Cortex of kidney (tissue), 1 donor: ENCODE measurements around the gene NRGN.
"Not testable (repeated sequence)": the region's sequence is repeated elsewhere in the genome, so short reads cannot be mapped to it uniquely, and the experiment has no call there.

Experiments used
- DNase-seq: peaks from one replicate; lab custom pipeline; 2025; lab: John Stamatoyannopoulos, UW

NRGN gene

GRCh38 chr11:124758355-124759265, 18.9 kb downstream of the NRGN start:
- peak; percentile 27 for DNase-seq

GRCh38 chr11:124759266-124760204, 19.8 kb downstream of the NRGN start:
- DNase-seq = no peak

DNA sequence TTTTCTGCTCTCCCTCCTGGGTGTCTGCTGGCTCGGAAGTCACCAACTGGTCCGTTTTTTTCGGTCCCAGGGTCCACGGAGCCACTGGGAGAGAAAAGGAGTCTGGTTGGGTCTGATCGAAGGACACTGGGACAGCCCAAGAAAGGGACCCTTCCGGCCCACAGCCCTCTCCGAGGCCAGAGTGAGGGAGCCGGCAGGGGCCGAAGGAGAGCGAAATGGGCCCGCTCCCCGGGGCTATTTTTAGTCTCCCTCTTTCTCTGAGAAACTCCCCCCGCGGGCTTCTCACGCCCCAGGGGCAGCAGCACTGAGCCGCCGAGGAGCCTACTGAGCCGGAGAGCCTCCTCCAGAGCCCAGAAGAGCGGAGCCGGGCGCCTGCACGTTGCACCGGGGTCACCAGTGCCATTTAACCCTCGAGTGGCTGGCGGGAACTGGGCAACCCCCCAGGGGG, 20.5 kb downstream of the NRGN start:
- DNase-seq = no peak

- DNase-seq = no peak
These were observed 21.1 kb downstream of the NRGN start for GRCh38 chr11:124760806-124761205.

DNA sequence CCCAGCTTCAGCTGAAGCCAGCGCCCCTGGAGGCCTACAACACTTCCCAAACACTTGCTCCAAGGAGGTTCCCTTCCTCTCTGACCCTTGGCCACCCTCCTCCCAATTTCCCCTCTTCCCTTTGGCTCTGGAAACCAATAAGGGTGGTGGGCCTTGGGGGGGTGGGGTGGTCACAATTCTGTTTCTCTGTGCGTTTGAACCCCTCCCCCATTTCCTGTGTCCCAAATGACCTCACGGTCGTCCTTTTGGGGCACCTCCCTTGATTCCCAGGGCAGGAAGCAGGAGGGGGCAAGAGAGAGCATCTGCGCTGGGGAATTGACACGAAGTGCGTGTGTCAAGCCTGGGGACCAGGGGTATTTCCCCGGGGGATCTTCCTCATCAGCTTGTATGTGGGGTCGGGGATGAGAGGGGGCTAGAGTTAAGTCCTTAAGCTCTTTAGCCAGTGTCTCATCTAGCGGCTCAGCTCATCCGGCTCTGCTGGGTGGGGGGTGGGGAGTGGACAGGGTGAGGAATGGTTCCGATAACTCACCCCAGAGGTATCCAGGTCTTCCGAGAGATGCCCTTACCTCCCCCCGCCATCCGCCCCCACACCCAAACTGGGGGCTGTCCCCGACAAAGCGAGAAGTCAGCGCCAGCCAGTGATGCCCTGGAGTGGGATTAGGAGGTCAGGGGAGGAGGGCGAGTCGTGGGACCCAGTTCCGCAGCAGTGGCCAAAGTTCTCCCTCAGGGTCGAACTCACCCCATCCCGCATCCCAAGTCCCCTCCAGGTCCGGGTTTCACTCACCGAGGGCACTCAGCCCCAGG, 21.8 kb downstream of the NRGN start:
- DNase-seq = no peak

GRCh38 chr11:124762105-124762623, 22.4 kb downstream of the NRGN start, which contains the start of gene ESAM:
Gene ESAM, minus strand, starts transcription at chr11:124762290. Its CDS starts 136 bp downstream, at chr11:124762154.
- no peak for DNase-seq

DNA sequence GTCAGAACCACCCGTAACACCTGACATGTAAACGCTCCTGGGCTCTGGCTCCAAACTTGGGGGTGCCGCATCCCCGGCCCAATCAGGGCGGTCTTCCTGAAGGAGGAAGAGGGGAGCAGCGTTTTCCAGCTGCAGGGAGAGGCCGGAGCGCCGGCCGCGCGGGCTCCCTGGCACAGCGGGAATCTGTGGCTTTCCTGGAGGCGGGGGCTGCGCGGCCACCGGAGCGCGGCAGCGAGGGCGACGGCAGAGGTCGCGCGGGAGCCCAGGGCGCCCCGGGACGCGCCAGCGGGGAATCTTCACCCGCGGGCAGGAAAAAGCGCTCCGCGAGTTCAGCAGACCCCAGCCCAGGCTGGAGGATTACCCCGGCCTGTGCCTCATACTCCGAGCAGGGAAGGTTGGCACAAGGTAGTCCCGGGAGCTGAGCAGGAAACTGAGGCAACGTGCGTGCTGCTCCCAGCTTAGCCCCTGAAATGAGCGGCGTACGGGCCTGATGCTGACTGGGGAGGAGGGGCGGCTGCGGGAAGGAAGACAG, 22.9 kb downstream of the NRGN start:
- no peak for DNase-seq

GRCh38 chr11:124763156-124763947, 23.6 kb downstream of the NRGN start:
- no peak for DNase-seq

GRCh38 chr11:124766156-124766555, 26.4 kb downstream of the NRGN start:
- no peak for DNase-seq

DNA sequence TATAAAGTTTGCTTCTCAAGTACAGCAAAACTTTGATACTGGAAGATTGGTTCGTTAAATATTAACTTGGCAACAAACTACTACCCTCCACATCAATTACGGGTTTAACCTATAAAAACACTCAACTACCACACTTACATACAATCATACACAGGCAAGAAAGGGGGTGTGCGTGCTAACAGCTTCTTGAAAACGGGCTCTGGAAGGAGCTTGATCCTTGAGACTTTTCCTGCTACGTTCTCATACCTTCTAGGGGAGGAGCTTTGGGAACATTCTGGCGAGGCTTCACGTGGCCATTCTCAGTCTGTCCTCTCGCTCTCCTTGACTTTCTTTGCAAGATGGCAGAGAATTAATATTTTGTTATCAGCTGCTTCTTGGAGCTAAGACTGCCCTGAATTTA, 29.2 kb downstream of the NRGN start:
- no peak for DNase-seq

DNA sequence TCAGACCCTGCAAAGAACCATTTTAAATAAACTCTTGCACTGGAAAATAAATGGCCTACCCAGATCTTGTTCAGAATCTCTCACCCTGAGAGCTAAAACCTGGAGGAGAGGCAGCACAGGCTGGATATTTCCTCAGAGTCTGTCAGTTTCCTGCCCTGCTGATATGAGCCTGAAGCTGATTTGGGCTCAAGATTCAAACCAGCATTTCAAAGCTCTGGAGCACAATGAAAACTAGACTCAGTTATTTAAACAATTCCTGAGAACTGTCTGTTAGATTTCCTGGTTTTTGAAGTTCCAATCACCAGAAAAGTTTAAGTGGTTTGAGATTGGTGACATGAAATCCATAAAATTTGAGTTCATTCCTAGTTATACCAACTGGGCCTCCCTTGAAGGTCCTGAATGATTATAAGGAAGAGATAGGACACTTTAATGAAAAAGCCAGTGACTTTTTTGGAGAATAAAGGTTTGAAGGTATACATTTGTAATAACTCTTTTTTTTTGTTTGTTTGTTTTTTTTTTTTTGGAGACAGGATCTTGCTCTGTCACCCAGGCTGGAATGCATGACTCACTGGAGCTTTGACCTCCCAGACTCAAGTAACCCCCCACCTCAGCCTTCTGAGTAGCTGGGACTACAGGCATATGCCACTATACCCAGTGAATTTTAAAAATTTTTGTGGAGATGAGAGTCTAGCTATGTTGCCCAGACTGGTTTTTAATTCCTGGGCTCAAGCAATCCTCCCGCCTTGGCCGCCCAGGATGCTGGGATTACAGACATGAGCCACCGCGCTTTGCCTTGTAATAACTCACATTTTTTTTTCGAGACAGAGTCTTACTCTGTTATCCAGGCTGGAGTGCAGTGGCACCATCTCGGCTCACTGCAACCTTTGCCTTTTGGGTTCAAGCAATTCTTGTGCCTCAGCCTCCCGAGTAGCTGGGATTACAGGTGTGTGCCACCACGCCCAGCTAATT, 30.3 kb downstream of the NRGN start:
- no peak for DNase-seq

DNA sequence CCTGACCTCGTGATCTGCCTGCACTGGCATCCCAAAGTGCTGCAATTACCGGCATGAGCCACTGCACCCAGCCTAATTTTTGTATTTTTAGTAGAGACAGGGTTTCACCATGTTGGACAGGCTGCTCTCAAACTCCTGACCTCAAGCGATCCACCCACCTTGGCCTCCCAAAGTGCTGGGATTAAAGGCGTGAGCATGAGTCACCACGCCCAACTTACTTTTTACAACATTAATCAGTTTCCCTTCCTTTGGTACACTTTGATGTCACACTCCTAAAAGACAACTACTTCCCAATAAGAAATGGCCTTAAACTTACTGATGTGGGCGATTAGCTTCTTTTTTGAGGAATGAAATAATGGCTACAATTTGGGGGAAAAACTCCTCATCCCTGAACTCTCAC, 31.2 kb downstream of the NRGN start:
- not testable (repeated sequence) for DNase-seq

GRCh38 chr11:124776865-124777645, 37.3 kb downstream of the NRGN start:
- DNase-seq = no peak

DNA sequence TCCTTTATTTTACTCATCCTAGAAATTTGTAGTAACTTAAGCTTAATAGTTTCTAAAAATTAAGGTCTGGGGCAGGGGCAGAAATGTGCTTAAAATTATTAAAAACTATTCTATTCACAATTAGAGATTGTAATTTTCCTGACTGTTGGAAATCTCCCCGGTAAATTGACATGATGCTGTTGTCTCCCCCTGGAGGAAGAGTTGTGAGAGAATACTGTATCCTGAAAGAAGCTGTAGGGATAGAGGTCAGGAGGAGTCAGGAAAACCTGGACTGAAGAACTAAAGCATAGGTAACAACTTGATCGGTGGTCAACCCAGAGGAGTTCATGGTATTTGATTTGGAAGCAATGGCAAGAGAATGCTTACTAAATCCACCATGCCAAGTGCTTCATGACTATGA, 38.5 kb downstream of the NRGN start:
- no peak for DNase-seq

DNA sequence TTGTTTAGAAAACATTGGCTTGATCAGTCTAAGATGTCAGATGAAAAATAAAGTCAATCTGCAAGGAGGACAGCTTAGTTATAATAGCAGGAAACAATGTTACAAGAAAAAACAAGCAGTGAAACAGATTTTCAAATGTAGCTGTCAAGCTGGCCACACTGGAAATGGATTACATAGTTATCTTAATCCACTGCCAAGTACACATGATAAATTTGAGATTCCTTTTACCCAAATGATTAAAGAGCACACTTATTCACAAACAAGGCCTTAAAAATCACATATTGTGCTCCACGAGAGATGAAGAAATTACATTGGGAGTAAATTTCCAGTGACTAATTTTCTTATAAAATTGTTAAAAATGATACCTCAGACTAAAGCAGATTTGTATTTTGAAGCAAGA, 39.8 kb downstream of the NRGN start:
- DNase-seq = no peak

- no peak for DNase-seq
These were observed 43.3 kb downstream of the NRGN start for GRCh38 chr11:124783002-124783401.

DNA sequence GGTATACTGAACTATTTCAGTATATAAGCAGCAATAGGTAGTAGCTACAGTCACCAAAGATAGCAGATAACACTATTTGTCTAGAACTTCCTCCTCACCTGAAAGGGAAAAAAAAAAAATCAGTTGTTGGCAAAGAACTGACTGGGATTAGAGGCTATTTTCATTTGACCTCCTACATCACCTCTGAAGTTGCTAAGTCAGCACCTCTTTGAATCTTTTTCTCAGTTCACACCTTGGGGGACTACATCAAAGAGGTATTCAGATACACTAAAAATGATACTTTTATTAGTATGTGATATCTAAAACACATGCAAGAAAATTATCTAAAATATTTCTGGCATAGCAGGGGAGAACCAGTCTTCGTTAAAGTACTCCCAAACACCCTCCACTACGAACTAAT, 44.3 kb downstream of the NRGN start:
- no peak for DNase-seq

- no peak for DNase-seq
These were observed 48.8 kb downstream of the NRGN start for GRCh38 chr11:124788521-124788920.
